ENCODE data around the gene LIMK1.

DNA sequence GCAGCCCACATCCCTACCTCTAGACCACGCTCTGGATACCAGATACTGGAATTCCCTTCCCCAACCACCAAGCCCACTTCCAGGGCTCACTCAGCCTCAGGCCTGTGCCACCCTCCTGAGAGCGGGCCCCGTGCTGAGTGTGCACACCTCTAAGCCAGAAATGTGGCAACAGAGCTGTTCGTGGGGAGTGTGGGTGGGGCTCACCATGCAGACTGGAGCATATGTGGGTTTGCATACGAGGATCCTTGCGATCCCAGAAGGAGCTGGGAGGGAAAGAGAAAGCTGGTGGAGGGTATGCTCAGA, 13.0 kb upstream of the LIMK1 start:
- TF ChIP-seq, protein P1, sequence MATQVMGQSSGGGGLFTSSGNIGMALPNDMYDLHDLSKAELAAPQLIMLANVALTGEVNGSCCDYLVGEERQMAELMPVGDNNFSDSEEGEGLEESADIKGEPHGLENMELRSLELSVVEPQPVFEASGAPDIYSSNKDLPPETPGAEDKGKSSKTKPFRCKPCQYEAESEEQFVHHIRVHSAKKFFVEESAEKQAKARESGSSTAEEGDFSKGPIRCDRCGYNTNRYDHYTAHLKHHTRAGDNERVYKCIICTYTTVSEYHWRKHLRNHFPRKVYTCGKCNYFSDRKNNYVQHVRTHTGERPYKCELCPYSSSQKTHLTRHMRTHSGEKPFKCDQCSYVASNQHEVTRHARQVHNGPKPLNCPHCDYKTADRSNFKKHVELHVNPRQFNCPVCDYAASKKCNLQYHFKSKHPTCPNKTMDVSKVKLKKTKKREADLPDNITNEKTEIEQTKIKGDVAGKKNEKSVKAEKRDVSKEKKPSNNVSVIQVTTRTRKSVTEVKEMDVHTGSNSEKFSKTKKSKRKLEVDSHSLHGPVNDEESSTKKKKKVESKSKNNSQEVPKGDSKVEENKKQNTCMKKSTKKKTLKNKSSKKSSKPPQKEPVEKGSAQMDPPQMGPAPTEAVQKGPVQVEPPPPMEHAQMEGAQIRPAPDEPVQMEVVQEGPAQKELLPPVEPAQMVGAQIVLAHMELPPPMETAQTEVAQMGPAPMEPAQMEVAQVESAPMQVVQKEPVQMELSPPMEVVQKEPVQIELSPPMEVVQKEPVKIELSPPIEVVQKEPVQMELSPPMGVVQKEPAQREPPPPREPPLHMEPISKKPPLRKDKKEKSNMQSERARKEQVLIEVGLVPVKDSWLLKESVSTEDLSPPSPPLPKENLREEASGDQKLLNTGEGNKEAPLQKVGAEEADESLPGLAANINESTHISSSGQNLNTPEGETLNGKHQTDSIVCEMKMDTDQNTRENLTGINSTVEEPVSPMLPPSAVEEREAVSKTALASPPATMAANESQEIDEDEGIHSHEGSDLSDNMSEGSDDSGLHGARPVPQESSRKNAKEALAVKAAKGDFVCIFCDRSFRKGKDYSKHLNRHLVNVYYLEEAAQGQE (IDR thresholded peaks at IDR 0.05), result no peak
- TF ChIP-seq, protein P2, sequence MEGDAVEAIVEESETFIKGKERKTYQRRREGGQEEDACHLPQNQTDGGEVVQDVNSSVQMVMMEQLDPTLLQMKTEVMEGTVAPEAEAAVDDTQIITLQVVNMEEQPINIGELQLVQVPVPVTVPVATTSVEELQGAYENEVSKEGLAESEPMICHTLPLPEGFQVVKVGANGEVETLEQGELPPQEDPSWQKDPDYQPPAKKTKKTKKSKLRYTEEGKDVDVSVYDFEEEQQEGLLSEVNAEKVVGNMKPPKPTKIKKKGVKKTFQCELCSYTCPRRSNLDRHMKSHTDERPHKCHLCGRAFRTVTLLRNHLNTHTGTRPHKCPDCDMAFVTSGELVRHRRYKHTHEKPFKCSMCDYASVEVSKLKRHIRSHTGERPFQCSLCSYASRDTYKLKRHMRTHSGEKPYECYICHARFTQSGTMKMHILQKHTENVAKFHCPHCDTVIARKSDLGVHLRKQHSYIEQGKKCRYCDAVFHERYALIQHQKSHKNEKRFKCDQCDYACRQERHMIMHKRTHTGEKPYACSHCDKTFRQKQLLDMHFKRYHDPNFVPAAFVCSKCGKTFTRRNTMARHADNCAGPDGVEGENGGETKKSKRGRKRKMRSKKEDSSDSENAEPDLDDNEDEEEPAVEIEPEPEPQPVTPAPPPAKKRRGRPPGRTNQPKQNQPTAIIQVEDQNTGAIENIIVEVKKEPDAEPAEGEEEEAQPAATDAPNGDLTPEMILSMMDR (IDR thresholded peaks at IDR 0.05; ENCODE audit: low read depth, low read length, missing input control), result no peak
- no peak for TF ChIP-seq RAD21 (IDR thresholded peaks at IDR 0.05)
- TF ChIP-seq, protein P3, sequence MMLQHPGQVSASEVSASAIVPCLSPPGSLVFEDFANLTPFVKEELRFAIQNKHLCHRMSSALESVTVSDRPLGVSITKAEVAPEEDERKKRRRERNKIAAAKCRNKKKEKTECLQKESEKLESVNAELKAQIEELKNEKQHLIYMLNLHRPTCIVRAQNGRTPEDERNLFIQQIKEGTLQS (IDR thresholded peaks at IDR 0.05), result no peak
- TF ChIP-seq, protein P4, sequence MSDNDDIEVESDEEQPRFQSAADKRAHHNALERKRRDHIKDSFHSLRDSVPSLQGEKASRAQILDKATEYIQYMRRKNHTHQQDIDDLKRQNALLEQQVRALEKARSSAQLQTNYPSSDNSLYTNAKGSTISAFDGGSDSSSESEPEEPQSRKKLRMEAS (IDR thresholded peaks at IDR 0.05), result no peak

All from liver (tissue), 3 donors.